IPS-18c (cell line): ENCODE results near the gene TTC6.

ENCODE experiments used
- H3K4me3 ChIP-seq: 2 replicates; pipeline ENCODE4 v1.7.0; 2013; ENCODE audit warnings: low read depth, mild to moderate bottlenecking, low read length, moderate library complexity; ENCODE audit not compliant: insufficient read depth
- H3K9me3 ChIP-seq: one replicate; pipeline ENCODE4 v1.6.1; 2013; ENCODE audit warnings: mild to moderate bottlenecking, low read length, moderate library complexity; ENCODE audit not compliant: control insufficient read depth, insufficient read depth

TTC6 gene

DNA sequence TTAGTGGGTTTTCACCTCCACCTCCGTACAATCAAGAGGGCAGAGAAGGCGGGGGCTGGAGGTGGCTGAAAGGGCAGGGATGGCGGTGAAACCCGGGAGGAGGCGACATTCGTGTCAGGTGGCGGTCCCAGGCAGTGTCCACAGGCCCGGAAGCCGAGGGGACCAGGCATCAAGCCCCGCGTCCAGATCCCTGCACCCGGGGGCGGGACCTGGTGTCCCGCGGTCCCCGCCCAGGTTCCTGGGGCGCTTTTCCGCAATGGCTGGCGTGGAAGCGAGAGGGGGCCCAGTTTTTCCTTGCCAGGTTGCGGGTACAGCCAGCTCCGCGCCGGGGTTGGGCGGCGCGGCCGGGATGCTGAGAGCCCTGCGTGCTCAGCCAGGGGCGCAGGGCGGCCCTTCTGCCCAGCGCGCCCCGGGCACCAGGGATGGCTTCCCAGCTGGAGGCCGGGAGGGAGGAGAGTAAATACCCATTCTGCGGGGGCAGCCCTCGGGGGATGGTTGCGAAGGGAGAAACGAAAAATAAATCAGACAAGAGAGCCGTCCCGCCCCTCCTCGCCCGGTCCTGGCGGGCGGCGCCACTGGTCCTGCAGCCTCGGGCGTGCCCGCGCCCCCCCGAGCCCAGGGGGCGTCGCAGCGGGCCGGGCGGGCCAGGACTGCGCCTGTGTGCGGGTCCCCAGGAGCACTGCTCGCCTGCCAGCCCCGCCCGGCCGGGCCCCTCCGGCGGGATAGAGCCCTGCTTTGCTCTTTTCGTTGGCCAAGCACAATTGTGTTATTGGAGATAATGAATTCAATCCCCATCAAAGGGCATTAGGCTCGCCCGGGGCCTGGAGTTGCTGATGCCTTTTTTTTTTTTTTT is 11.8 kb upstream of the TTC6 start:
- Histone ChIP-seq H3K9me3 (no peaks in the 10 kb centered on the region), H3K4me3 (peak overlapping the region; percentile 34)

DNA sequence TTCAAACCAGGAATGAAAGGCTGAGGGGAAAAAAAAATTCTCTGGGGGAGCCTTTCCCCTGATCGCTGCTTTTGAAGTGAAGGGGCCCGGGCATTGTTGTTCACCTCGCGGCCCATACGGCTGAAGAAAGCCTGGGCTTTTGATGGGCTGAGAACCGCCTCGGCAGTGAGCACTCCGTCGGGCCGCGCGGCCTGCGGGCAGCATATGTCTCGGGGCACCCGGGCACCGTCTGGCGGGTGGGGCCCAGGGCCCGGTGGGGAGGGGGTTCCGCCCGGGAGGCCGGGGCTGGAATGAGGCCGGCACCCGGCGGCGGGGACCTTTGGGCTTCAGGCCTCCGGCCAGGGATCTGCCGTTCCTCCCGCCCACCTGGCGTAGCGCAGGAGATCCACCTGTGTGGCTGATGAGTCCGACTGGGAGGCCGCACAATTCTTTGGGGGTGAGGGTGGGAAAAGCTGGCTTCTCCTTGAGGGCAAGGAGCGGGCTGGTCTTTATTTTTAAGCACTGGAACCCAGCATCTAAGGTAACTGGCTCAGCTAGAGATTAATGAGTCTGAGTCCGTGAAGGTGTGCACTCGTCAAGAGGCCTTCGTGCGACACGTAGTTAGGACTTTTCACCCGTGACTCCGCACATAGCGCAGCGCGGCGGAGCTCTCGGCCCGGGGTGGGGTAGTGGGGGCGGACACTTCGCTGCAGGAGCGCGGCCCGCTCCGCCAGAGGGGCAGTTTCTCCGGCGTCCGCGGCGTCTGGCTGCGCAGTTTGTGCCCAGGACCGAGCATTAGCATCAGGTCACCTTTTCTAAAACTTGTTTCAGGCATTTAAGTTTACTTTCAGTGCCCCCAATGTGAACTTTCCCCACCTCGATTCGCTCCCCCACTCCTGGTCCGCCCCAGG is 11.0 kb upstream of the TTC6 start:
- H3K4me3 ChIP-seq = peak overlapping the region; percentile 41; the same call in 1 of the 2 replicates
- no peaks in the 10 kb centered on the region for H3K9me3 ChIP-seq

DNA sequence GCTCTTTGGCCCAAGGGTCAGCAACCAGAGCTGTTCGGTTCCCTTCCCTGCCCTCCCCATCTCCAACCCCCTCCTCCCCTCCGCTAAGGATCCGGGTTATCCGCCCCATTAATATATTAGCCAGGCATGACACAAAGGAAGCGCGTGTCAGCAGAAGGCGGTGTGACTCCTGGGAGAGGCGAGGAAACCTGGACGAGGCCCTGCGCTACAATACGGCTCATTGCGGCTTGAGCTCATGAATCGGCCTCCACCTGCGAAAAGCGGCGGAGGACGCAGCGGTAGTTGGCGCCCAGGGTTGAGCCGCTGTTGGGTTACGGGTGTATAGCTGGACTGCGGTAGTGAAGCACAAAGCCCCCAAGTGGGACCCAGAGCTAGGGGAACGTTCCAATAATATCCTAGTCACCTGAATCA is 10.3 kb upstream of the TTC6 start:
- Histone ChIP-seq H3K9me3 (no peaks in the 10 kb centered on the region), H3K4me3 (no peak overlapping the region)

- H3K9me3 ChIP-seq = no peaks in the 10 kb centered on the region
- no peak overlapping the region for H3K4me3 ChIP-seq
Observed at GRCh38 chr14:37585971-37586796, 9.2 kb upstream of the TTC6 start.

DNA sequence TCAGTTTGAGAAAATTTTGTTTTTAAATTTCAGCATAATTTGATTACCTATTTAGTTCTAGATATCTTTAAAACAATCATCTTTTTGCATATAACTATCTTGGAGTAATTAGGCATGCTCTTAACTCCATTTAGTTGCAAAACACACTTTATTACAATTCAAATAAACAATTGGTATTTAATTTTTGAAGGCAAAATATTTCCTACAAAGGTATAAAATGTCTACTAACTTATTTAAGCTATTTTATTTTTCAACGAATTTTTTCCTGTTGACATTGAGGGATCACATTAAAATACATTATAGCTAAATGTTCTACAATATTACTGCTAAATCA is 8.7 kb upstream of the TTC6 start:
- no peak overlapping the region for H3K4me3 ChIP-seq
- H3K9me3 ChIP-seq = no peaks in the 10 kb centered on the region

- H3K9me3 ChIP-seq = no peaks in the 10 kb centered on the region
- peak overlapping the region; percentile 42; the same call in 1 of the 2 replicates for H3K4me3 ChIP-seq
Observed at GRCh38 chr14:37587131-37587803, 8.2 kb upstream of the TTC6 start.

GRCh38 chr14:37587881-37588666 is 7.4 kb upstream of the TTC6 start:
- peak overlapping the region; percentile 42 for H3K4me3 ChIP-seq
- H3K9me3 ChIP-seq = no peaks in the 10 kb centered on the region

DNA sequence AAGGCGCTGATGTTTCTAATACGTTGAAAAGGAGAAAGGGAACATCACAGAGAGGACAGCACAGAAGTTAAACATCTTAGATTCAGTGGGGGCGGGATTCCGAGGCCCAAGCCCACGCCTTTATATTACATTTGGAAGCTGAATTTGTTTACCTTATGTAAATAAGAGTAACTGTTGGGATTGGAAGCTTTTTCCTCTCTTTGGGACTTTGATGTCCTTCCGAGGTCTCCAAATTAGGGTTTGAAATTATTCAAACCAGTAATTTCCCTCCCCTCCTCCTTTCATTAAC is 6.8 kb upstream of the TTC6 start:
- H3K9me3 ChIP-seq = no peaks in the 10 kb centered on the region
- peak overlapping the region; percentile 42 for H3K4me3 ChIP-seq

- Histone ChIP-seq H3K9me3 (no peaks in the 10 kb centered on the region), H3K4me3 (no peak overlapping the region; the same call in 1 of the 2 replicates)
Observed at GRCh38 chr14:37588956-37589714, 6.3 kb upstream of the TTC6 start.

DNA sequence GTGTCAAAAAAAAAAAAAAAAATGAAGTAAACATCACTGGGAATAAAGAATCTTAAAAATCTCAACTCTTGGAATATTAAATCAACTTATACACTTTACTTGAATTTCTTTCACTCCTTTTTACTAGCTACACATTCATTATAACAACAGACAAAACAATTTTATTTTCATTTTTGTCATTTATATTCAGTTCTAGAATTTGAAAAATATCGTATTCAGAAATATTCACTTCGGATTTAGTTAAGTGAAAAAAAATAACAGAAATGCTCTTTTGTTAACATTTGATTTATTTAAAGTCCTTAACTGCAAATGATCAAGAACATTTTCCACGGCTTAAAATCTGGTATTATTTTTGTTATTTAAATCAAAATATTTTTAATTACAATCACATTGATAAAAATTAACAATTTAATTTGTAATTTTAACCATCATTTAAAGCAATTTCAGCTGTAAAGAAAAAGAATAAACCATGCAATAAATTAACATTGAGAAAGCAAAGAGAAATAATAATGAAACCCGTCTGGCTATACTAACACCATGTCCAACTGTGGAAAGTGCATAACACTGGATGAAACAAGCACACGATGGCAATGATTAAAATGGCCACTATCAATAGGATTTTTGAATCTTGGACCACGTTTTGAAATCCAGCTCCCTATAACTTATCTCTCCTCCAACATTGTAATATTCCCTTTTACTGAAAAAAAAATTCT is 5.6 kb upstream of the TTC6 start:
- Histone ChIP-seq H3K9me3 (peaks cover 2% of the 10 kb centered on the region), H3K4me3 (no peak overlapping the region)

DNA sequence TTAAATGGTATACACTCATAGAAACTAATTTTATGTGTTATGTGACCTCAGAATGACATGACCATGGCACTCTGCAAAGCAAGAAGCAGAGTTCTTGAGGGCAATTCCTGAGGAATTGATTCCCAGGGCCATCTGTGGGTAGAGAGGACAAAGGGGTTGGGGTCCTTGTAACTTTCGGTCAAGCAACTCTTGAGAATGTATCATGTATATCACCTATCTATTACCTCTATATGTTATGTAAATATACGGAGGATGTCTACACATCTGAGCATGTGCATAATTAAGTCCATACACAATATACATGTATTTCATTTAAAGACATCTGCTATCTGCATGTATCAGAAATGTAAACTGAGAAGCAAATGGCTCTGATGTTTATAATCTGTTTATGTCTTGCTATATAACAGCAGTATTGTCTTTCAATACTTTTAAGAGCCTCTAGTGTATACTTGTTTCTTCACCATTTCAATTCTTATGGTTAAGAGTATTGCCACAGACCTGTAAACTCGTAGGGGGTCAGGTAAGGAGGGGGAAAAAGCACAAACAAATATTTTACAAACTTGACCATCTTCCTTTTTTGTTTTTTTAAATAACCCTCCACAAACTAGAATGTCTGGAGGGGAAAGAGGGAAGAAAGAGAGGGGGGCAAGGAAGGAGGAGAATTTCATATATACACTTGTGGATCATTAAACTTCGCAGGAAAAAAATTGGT is 4.8 kb upstream of the TTC6 start:
- Histone ChIP-seq H3K9me3 (peaks cover 2% of the 10 kb centered on the region), H3K4me3 (no peak overlapping the region)

DNA sequence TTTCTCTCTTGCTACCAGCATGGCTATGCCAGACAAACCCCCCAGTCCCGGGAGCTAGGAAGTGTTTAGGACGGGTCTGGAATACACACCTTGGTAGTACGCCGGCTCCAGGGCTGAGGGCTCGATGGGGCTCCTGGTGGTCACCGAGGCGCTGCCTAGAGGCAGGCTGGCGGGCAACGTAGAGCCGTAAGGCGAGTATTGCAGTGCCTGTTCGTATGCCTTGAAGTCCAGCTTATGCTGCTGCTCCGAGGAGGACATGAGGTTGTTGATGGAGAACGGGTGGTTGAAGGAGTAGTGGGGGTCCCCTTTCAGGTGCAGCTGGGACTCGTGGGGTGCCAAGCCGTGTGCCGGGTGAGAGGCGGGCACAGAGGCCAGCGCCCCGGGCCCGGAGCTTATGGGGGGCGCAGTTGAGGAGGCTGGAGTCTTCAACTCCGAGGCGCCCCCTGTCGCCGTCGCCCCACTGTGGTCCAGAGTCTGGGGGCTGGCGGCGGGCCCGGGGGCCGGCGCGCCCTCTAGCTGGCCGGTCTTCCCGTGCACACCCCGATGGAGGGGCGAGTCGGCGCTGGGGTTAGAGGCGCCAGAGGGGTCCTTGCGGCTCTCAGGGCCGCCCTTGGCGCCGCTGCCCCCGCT is 4.0 kb upstream of the TTC6 start:
- H3K4me3 ChIP-seq = no peak overlapping the region; the same call in 1 of the 2 replicates
- peaks cover 2% of the 10 kb centered on the region for H3K9me3 ChIP-seq

DNA sequence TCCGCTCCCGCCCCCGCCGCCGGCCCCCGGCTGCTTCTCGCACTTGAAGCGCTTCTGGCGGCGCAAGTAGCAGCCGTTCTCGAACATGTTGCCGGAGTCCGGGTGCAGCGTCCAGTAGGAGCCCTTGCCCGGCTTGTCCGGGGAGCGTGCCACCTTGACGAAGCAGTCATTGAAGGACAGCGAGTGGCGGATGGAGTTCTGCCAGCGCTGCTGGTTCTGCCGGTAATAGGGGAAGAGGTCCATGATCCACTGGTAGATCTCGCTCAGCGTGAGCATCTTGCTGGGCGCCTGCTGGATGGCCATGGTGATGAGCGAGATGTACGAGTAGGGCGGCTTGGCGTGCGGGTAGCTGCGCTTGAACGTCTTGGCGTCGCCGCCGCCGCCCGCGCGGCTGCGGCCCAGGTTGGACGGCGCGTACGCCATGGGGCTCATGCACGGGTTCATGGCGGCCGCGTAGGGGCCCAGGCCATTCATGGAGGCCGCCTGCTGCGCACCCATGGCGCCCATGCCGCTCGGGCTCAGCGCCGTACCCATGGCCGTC is 3.4 kb upstream of the TTC6 start:
- H3K9me3 ChIP-seq = peaks cover 2% of the 10 kb centered on the region
- peak overlapping the region; percentile 16; the same call in 1 of the 2 replicates for H3K4me3 ChIP-seq
